Kidney capillary endothelial cell (primary cell): ENCODE measurements around the gene CRYM.
A peak's percentile ranks its signal among the peaks of the same experiment; 100 is the strongest.
"Not testable (repeated sequence)": the region's sequence is repeated elsewhere in the genome, so short reads cannot be mapped to it uniquely, and the experiment has no call there.

Source experiments
- DNase-seq: peaks from one replicate; pipeline ENCODE4 v3.0.0-alpha.2; 2018; ENCODE audit warnings: low spot score

The CRYM gene

DNA sequence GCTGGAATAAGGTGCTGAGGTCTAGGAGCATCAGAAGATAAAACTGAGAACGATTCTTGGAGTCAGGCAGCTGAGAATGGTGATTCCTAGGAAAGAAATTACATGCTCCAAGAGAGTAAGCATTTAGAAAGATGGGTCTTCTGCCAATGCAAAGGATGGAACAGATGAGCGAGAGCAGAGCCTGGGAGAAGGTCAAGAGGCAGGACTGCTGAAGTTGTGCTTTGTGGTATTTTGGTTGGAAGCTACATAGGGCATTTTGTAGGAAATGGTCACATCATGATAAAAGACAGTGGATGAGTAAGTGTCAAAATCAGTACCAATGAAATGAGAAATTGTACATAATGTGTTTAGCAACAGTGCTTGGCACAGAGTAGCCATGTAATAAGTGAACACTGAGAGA, 1.4 kb upstream of the CRYM start:
- DNase-seq = no peak

DNA sequence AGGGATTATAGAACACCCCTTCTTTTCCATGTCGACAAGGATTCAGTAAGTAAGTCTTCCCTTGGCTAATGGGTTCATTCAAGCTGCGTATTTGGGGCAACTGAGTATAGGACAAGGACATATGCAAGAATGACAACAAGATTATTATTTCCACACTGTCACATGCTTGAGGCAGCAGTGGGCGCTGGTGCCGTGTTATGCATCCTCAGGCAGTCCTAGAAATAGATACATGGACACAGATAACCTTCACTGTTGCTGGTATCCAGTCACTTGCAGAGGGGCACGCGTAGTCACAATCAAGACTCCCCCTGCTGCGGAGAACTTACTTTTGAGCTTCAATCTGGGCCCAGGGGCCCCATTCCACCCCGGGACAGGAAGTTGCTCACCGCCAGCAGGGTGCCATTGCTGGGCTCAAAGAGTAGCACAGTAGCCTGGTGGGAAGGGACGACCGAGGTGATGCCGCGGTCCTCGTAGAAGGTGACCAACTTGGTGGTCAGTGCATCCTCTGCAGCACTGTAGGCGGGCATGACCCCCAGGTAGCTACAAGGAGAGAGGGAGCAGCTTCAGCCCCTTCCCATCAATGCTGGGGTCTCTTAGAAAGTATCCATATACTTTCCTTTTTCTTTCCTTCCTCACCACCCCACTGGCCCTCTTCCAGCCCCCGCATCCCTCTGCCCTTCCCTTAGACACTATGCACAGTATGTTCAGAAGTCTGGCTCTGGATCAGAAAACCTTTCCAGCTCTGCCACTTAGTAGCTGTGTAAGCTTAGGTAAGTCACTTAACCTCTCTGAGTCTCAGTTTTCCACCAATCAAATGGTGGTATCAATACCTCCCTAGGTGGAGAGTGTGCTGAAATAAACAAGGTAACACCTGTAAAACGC, 804 bp downstream of the CRYM start:
- DNase-seq = no peak

DNA sequence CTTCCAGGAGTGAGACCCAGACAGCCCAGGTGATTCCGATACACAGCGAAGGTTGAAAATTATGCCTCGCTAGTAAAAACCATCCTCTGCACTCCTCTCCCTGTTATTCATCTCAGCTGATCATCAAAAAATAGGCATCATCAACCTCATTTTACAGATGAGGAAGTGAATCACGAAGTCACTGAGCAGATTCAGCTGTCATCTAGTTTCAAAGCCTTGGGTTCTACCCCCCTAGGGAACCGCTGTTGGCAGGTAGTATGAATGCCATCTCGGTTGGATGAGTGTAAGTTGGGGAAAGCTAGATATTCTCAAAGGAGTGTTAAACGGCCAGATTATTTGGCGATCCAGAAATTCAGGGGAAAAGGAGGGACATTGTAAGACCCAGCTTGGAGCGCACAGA, 2.0 kb downstream of the CRYM start:
- no peak for DNase-seq

DNA sequence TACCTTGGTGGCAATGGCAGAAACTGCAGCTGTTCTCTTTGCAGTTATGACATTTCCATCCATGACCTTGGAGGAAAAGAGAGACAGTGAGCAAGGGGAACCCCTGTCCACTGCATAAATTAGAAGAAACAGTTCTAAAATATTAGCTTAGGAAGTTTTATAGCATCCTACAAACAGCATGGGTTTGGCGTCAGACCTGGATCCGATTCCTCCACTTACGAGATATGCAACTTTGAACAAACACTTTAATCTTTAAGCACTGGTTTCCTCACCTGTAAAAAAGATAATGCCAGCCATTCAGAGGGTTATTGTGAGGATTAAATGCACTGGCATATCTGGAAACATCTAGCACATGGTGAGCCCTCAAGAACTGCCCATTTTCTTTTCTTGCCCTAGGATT, 2.6 kb downstream of the CRYM start:
- no peak for DNase-seq

DNA sequence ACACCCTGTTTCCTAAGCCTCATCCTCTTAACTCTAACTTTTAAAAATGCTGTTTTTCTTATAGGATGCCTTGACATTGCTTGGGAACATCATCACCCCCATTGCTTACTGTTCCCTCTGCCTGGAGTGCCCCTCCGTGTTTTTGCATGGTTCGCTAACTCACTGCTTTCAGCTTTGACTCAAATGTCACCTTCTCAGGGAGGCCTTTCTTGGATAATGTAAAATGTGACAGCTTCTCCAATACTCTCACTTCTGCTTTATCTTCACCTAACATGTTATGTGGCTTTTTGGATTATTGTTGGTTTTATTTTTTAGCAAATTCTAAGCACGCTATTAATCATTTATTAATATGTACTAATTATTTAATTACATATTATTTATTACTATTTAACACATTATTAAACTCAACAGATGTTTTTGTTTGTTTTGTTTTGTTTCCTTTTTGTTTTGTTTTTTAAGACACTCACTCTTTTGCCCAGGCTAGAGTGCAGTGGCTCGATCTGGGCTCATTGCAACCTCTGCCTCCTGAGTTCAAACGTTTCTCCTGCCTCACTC, 3.8 kb downstream of the CRYM start:
- no peak for DNase-seq

DNA sequence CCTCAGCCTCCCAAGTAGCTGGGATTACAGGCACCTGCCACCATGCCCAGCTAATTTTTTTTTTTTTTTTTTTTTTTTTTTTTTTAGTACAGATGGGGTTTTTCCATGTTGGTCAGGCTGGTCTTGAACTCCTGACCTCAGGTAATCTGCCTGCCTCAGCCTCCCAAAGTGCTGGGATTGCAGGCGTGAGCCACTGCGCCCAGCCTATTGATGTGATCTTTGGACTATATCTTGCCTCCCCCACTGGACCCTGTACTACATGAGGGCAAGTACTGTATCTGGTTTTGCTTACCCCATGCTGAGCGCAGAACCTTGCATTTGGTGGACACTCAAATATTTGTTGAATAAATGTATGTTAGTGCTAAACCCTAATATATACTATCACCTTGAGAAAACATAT, 5.3 kb downstream of the CRYM start:
- not testable (repeated sequence) for DNase-seq

DNA sequence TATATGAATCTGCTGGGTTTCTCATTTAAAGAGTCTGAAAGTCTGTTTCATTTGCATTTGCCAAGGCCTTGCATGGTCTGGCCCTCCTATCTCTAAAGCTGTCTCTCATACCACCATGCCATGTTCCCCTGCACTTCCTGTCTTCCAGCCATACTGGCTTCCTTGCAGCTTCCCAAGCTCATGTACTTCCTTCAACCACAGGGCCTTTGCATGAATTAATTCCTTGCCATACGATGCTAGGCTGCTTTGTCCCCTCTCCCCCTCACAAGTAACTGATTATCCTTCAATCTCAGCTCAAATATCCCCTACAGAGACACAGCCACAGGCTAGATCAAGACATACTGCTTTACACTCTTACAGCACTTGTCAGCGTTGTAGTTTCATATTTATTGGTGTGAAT, 5.8 kb downstream of the CRYM start:
- no peak for DNase-seq

DNA sequence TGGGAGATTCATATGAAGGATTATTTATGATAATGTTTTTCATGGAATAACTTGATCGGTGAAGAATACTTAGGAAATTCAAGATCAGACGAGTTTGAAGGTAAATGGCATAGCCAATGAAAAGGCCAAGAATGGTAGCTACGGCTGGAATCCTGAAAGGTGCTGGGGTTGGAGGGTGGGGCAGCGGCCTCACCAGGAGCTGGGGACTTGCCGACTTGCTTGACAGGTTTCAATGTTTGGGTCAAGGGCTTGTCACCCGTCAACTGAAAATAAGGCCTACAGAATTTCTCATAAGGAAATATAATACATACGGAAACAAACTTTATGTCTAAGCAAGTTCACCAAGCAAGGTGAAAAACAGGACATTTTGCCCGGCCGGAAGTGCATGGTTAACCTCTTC, 9.9 kb downstream of the CRYM start:
- no peak for DNase-seq

DNA sequence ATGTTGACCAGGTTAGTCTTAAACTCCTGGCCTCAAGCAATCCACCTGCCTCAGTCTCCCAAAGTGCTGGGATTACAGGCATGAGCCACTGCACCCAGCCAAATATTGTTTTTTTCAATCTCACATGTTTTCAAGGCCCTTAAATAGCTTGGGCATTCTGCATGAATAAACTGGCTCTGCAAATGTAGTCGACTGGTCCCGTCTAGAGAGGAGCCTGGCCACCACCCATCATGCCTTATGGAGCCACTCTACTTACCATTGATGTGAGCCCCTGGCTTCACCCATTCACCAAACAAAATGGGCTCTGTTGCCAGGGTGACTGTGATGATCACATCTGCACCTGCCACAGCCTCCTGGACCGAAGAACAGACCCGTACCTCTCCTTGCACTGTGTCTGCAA, 10.8 kb downstream of the CRYM start:
- DNase-seq = no peak

DNA sequence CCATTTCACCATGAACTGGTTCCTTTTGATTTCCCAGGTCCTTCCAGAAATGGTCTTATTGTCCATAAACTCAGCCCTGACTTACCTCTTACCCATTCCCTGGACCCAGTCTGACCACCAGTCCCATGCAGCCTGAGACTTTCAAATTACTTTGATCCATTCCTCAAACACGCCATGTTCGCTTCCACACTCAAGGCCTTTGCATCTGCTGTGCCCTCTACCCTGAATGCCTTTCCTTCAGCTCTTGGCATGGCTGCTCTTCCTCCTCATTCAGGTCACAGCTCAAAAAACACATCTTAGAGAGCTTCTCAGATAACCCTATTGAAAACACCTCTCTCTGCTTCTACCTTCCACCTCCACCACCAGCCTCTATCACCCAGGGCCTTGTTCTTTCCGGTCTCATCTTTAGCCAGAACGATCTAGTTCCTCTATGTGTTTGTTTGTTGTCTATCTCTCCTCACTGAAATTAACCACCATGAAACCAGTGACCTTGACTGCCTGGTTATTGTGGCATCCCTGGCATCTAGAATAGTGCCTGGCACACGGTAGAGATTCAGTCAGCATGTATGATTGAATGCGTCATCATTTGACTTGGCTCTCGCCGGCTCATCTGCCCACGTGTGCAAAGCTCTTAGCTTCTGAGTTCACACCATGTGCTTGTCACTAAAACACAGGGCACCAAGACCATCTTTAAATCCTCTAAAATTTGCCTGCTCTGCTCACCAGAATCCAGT, 12.8 kb downstream of the CRYM start:
- DNase-seq = no peak

DNA sequence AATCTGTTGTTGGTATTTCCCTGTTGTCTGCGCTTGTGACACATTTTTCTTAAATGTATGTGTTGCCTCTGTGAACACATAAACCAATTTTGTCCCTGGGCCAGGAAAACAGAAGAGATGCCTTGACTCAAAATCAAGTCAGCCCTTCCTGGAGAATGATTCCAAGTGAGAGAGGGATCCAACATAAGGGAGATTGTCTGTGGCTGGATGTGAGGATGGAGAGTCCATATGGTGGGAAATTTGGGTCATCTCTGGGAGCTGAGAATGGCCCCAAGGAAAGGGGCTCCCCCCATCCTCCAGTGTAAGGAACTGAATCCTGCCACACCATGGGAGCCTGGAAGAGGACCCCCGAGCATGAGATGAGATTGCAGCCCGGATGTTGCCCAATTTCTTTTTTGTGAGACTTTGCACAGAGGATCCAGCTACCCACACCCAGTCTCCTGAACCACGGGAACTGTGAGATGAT, 13.5 kb downstream of the CRYM start:
- DNase-seq = no peak

DNA sequence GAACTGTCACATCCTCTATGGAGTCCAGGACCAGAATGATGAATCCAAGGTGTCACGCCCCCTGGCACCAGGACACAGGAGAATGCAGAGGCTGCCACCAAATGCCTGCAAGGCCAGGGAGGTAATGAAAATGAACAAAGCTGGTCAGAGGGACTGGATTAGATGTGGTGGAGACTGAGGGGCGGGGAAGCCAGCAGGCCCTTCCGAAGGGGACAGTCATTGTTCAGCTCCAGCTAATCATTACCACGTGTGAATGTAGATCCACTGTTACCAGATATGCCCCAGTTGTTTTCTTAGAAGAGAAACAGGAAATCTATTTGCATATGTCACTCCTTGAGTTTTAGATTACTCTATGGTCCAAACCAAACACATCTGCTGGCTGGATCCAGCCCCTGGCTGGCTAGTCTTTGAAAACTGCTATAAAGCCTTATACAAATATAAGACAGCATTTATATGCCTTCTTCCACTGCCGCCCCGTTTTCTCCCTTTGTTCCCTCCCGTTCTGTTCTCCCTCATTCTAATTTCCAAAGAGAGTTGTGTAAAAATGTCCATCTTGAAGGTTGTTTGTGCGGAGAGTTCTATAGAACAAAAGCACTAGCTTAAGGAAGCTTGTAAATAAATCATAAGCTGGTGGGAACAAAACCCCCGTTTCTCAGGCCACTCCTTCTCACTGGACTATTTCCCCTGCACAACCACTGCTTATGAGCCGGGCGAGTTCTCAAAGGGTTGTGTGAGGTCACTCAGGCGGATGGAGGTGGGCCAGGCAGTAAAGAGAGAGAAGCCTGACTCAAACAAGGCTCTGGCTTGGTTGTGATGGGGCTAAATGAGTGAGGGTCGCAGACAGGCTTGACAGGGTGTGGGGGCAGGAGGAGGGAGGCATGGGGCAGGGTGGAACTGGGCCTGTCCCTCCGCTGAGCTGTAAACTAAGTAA, 14.2 kb downstream of the CRYM start:
- no peak for DNase-seq

DNA sequence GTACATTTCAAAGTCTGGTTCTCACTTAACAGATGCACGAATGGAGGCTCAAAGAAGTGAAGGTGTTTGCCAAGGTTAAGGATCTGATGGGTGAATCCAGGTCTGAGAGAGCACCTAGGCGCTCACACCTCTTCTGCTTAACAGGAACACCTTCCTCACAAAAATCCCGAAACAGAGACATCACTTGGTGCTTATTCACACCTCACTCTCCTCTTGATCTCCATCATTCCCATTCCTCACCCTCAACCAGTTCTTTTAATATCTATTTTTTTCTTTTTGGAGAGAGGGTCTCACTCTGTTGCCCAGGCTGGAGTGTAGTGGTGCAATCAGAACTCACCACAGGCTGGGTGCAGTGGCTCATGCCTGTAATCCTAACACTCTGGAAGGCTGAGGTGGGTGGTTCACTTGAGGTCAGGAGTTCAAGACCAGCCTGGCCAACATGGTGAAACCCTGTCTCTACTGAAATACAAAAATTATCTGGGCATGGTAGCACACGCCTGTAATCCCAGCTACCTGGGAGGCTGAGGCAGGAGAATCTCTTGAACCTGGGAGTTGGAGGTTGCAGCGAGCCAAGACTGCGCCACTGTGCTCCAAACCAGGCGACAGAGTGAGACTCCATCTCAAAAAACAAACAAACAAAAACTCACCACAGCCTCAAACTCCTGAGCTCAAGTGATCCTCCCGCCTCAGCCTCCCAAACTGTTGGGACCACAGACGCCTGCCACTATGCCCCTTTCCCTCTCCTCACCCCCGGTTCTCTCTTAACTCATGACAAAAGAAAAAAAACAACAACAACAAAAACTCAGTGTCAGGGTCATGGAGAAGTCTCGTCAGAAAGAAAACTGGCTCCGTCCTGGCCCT, 15.1 kb downstream of the CRYM start:
- DNase-seq = no peak

DNA sequence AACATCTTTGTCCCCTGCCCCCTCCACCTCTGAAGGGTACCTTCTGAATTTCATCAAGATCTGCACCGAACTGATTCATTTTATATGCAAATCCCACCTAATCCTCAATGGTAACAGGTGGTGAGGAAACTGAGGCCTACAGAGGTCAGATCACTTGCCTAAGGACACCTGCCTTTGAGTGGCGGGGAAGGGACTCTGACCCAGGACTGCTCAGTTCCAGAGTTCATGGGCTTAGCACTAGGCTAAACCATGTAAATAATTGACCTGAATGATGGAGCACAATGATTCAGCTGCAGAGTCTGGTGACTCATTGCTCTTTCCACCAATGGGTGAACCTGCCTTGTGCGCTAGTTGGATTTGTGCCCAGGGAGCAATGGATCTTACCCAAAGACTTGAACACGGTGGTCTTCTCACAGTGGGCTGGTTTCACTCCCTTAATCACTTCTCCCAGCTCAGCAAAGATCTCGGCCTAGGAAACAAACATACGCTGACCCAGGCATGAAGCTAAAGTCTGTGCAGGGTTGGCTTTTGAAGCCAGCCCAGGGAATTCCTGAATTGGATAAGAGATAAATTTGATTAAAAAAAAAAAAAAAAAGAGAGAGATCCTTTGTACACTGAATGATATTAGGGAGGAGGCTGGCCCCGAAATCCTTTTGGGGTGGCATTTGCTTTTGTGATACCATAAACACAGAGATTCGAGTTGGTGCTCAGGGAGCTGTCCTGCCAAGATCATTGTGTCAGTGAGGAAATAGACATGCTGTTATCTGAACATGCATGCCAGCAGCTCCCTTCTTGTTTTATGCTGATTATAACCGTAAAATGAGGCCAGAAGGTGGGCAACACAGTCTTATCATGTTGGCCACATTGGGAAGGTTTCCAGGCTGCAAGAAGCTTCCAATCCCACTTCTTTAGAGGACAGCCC, 17.0 kb downstream of the CRYM start:
- peak; percentile 15 for DNase-seq

DNA sequence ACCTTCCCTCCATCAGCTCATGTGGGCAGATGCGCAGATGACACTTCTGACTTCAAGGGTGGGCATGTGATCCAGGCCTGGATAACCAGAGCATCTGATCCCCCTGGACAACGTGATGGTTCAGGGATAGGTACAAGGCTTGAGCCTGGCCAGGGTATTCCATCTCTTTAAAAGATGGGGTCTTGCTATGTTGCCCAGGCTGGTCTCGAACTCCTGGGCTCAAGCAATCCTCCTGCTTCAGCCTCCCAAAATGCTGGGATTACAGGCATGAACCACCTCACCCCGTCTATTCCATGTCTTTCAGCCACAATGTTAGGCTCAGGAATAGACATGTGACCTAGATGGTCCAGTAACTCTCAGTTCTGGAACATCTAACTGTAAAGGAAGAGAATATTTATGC, 20.8 kb downstream of the CRYM start:
- no peak for DNase-seq

DNA sequence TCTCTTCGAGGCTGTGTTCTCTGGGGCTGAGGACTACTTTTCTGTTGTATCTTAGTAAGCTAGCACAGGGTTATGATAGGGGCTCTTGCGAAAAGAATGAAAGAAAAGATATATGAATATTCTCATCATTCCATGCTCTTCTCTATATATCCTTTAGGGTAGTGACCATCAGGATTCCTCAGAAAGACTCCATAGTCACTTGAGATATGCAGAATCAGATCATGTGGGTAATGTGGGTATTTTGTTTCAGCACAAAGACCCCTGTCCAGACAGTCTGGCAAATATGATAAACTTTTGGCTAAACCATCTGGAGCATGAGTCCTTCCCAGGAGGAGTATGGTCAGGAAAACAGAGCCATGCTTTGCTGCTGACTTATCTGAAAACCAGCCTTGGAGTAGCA, 21.5 kb downstream of the CRYM start:
- no peak for DNase-seq

DNA sequence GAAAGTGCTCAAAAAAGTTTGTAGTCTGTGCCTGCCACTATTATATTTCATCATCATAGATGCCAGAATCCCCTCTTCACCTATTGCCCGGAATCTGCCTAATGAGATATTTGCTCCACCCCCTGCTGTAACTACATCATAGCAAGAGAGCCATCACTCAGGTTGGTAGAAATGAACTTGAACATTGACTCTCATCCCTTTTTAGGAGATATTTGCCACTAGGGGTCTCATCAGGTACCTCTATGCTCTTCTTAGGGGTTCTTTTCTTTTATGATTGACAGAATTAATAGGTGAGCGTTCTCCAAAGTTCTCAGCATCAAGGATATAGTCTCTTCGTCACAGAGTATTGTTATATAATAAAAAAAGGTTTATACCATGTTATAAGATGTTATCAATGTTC, 24.6 kb downstream of the CRYM start:
- no peak for DNase-seq

DNA sequence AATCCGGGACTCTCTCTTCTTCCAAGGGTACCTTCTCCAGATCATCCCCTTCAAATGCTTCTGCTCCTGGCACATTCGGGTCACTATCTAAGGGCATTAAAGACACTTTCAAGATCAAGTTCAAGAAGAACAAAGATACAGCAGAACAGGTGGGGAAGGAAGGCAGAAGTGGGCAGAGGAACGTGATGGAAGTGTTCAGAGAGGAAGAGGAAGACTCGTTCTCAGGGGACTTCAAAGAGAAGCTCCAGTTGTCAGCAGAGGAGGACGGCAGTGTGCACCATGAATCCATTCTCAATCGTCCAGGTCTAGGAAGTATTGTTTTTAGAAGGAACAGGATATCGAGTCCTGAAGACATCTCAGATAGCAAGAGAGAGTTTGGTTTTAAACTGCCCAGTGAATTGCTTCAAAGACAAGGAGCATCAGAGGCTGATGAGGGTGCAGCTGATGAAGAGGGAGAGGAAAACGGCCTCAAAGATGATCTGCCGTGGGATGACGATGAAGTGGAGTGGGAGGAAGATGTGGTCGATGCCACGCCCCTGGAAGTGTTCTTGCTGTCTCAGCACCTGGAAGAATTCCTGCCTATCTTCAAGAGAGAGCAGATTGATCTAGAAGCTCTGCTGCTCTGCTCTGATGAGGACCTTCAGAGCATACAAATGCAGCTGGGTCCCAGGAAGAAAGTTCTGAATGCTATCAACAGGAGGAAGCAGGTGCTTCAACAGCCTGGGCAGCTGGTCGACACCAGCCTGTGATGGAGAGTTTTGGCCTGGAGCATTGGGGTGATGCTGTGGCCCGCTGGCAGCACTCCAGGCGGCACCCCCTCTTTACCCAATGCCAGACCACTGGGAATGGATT, 27.8 kb downstream of the CRYM start:
- no peak for DNase-seq

DNA sequence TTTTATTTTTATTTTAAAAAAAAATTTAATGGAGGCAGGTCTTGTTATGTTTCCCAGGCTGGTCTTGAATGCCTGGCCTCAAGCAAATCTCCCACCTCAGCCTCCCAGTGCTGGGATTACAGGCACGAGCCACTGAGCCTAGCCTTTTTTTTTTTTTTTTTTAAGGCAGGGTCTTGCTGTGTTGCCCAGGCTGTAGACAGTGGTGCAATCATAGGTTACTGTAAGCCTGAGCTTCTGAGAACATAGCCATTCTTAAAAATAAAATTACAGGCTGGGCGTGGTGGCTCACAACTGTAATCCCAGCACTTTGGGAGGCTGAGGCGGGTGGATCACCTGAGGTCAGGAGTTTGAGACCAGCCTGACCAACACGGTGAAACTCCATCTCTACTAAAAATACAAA, 29.9 kb downstream of the CRYM start:
- DNase-seq = not testable (repeated sequence)
